Left ventricle myocardium inferior (tissue), 1 donor: Measurements from ENCODE around the gene AKR1C8. TPM values are rescaled to one million over a fixed set of nuclear protein-coding genes. Genes with fewer than 3 reads are reported as not detected.
A peak's percentile ranks its signal among the peaks of the same experiment; 100 is the strongest.
"Not testable (repeated sequence)": the region's sequence is repeated elsewhere in the genome, so short reads cannot be mapped to it uniquely, and the experiment has no call there.

Source experiments
- DNase-seq: peaks from one replicate; pipeline ENCODE4 v3.0.0-alpha.2; 2020
- H3K27ac ChIP-seq: fragments of 200-600 bp; replicated peaks from 2 replicates; pipeline ENCODE4 v1.8.0; 2021
- H3K27me3 ChIP-seq: fragments of 200-600 bp; 2 replicates; pipeline ENCODE4 v1.8.0; 2021; ENCODE audit warnings: low read depth
- H3K36me3 ChIP-seq: fragments of 200-600 bp; 2 replicates; pipeline ENCODE4 v1.8.0; 2021
- H3K4me1 ChIP-seq: fragments of 200-600 bp; 2 replicates; pipeline ENCODE4 v1.8.0; 2021
- H3K4me3 ChIP-seq: fragments of 200-600 bp; 2 replicates; pipeline ENCODE4 v1.8.0; 2021; ENCODE audit warnings: mild to moderate bottlenecking, moderate library complexity
- H3K9me3 ChIP-seq: fragments of 200-600 bp; replicated peaks from 2 replicates; pipeline ENCODE4 v1.8.0; 2021
- intact Hi-C: fragments of 100-400 bp; cut with micrococcal nuclease; formaldehyde crosslinking; loops from one replicate; pipeline ENCODE4 v1.11.0; 2022
- total RNA-seq: library from RNA; stranded (reverse); fragmentation: NEBNext Ultra II Directional; extraction: Animal tissue kit (Norgen Biotek cat#: 25700); gene quantifications from one replicate; pipeline ENCODE4 v1.2.1, GENCODE V29; 2021
- TF ChIP-seq, protein P1 (sequence below): fragments of 200-600 bp; IDR thresholded peaks from 2 replicates; pipeline ENCODE4 v1.8.0; 2021; ENCODE audit warnings: antibody characterized with exemption, mild to moderate bottlenecking, borderline replicate concordance
- donor health status: DM: no; HTN: yes; CAD: no; lungs with severe emphysema.

AKR1C8 gene
- total RNA-seq, 1 donor from 2014 or later = 0.22 TPM

DNA sequence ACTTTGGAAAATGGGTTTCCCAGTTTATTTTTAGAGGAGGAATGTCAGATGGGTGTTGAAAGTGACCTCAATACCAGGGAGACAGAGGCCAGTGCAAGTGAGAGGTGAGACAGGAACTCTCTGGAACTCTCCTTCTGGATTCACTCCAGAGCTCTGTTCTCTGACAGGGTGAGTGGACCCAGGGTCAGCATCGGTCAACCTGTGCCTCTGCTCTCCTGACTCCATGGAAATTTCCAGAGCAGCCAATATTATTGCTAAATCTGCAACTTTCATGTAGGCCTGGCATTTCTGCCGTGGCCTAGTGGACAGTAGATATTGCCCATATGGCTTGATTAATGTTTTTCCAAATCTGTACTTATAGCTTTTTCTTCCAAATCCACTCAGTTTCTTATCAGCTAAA lies 31.9 kb upstream of the AKR1C8 start:
- Histone ChIP-seq H3K9me3 (peaks cover 3% of the 10 kb centered on the region), H3K27ac (no peak overlapping the region), H3K4me3 (no peak overlapping the region), H3K27me3 (no peaks in the 10 kb centered on the region), H3K4me1 (no peaks in the 10 kb centered on the region), H3K36me3 (no peaks in the 10 kb centered on the region)
- intact Hi-C loops = no loop called here
- DNase-seq = no peak
- TF ChIP-seq, protein P1, sequence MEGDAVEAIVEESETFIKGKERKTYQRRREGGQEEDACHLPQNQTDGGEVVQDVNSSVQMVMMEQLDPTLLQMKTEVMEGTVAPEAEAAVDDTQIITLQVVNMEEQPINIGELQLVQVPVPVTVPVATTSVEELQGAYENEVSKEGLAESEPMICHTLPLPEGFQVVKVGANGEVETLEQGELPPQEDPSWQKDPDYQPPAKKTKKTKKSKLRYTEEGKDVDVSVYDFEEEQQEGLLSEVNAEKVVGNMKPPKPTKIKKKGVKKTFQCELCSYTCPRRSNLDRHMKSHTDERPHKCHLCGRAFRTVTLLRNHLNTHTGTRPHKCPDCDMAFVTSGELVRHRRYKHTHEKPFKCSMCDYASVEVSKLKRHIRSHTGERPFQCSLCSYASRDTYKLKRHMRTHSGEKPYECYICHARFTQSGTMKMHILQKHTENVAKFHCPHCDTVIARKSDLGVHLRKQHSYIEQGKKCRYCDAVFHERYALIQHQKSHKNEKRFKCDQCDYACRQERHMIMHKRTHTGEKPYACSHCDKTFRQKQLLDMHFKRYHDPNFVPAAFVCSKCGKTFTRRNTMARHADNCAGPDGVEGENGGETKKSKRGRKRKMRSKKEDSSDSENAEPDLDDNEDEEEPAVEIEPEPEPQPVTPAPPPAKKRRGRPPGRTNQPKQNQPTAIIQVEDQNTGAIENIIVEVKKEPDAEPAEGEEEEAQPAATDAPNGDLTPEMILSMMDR = no peak

DNA sequence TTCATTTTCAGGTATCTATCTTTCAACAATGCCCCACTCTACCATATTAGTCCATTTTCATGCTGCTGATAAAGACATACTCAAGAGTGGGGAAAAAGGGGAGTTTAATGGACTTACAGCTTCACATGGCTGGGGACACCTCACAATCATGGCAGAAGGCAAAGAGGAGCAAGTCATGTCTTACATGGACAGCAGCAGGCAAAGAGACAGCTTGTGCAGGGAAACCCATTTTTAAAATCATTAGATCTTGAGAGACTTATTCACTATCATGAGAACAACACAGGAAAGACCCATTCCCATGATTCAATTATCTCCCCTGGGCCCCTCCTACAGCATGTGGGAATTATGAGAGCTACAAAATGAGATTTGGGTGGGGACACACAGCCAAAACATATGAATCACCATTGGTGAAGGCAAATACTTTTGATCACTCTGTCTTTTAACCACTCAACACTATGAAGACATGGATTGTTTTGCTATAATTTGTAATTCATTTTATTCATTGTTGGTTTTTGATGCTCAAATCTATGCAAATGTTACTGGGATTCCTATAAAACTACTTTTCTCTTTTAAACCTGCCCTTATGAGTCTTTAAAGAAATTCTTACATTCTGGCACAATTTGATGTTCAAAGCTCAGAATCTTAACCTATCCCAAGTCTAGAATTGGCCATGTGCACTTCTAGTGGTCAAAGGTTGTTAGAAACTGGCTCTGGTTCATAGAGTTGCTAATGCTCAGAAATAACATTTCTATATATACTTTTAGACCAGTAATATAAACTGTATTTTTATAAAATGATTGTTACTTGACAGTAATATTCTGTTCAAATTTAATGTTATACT lies 27.0 kb upstream of the AKR1C8 start:
- TF ChIP-seq, protein P1 = no peak
- DNase-seq = no peak
- intact Hi-C loops = no loop called here

DNA sequence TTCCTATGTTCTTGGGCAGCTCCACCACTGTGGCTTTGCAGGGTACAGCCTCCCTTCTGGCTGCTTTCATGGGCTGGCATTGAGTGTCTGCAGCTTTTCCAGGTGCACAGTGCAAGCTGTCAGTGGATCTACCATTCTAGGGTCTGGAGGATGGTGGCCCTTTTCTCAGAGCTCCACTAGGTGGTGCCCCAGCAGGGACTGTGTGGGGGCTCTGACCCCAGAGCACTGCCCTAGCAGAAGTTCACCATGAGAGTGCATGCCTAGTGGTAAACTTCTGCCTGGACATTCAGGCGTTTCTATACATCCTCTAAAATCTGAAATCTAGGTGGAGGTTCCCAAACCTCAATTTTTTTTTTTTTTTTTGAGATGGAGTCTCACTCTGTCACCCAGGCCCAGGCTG lies 25.3 kb upstream of the AKR1C8 start:
- H3K4me1 ChIP-seq, H3K9me3 ChIP-seq, H3K27me3 ChIP-seq, intact Hi-C loops, H3K27ac ChIP-seq, H3K4me3 ChIP-seq, DNase-seq, H3K36me3 ChIP-seq: not testable (repeated sequence)
- TF ChIP-seq, protein P1 = peak; percentile 14

More for the DNA sequence above, 27.0 kb upstream of the AKR1C8 start:
- Histone ChIP-seq H3K27me3 (no peaks in the 10 kb centered on the region), H3K4me1 (no peaks in the 10 kb centered on the region), H3K27ac (no peak overlapping the region), H3K9me3 (peaks cover 7% of the 10 kb centered on the region), H3K36me3 (no peaks in the 10 kb centered on the region), H3K4me3 (no peak overlapping the region)

- H3K4me3 ChIP-seq, intact Hi-C loops, H3K27ac ChIP-seq, H3K27me3 ChIP-seq, H3K4me1 ChIP-seq, DNase-seq, H3K36me3 ChIP-seq, H3K9me3 ChIP-seq: not testable (repeated sequence)
Measured at GRCh38 chr10:5209776-5210175, 24.8 kb upstream of the AKR1C8 start.

DNA sequence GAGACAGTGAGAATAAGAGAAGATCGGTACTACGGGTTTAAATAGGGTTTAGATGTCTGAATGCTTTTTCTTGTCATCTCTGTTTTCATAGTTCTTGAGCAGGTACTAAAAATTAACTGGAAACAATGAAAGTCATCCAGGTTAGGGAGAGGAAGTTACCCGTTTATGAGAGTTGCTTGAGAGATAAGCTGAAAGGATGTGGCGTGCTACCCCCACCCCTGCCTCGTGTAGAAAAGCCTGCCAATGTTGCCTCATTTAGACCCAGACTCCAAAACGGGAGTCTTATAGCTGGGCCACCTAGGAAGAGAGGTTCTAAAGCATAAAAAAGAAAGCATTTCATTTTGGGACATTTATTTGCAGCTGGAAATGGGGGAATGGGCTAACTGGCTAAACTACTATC lies 21.8 kb upstream of the AKR1C8 start:
- peaks cover 5% of the 10 kb centered on the region for H3K27me3 ChIP-seq
- peaks cover 25% of the 10 kb centered on the region for H3K9me3 ChIP-seq
- DNase-seq = no peak
- H3K4me1 ChIP-seq = no peaks in the 10 kb centered on the region
- H3K36me3 ChIP-seq = no peaks in the 10 kb centered on the region
- intact Hi-C loops = no loop called here
- H3K4me3 ChIP-seq = no peak overlapping the region
- TF ChIP-seq, protein P1 = no peak
- H3K27ac ChIP-seq = no peak overlapping the region

DNA sequence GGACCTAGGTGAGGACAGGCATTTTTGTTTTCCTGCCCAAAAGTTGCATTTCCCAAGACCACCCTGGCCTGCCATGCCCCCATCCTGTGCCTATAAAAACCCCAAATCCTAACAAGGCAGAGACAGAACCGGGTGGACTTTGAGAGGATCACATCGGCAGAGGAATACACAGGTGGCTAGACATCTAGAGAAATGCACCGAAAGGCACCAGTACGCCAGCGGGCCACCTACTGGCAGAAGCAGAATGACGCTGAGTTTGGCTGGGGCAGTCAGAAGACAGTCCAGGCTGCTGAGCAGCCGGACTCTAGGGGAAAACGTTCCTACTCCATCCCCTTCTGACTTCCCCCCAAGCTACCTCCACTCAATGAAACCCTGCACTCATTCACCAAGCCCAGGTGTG lies 14.4 kb upstream of the AKR1C8 start:
- H3K27me3 ChIP-seq = no peaks in the 10 kb centered on the region
- no peak for DNase-seq
- no peak overlapping the region for H3K4me3 ChIP-seq
- no peak overlapping the region for H3K27ac ChIP-seq
- H3K4me1 ChIP-seq = no peaks in the 10 kb centered on the region
- peaks cover 32% of the 10 kb centered on the region for H3K9me3 ChIP-seq
- TF ChIP-seq, protein P1 = no peak
- intact Hi-C loops = no loop called here
- H3K36me3 ChIP-seq = no peaks in the 10 kb centered on the region
